Mesenchymal stem cell (in vitro differentiated cells and primary cell): Measurements from ENCODE around the gene NUTM2D.
A peak's percentile ranks its signal among the peaks of the same experiment; 100 is the strongest.
"Not testable (repeated sequence)": the region's sequence is repeated elsewhere in the genome, so short reads cannot be mapped to it uniquely, and the experiment has no call there.

Experiments
- DNase-seq: peaks from one replicate; pipeline ENCODE4 v3.0.0-alpha.2; 2013
- H2AFZ ChIP-seq: one replicate; pipeline ENCODE4 v1.6.1; 2013; ENCODE audit warnings: low read depth, mild to moderate bottlenecking, control low read depth, inconsistent platforms, low read length, moderate library complexity
- H2AK5ac ChIP-seq: 2 replicates; pipeline ENCODE4 v1.6.1; 2013; ENCODE audit warnings: low read length, moderate library complexity, mild to moderate bottlenecking, inconsistent platforms; ENCODE audit not compliant: severe bottlenecking
- H2BK120ac ChIP-seq: one replicate; pipeline ENCODE4 v1.6.1; 2013; ENCODE audit warnings: low read depth, mild to moderate bottlenecking, inconsistent platforms, low read length, moderate library complexity
- H2BK12ac ChIP-seq, 2 experiments: one replicate each; pipeline ENCODE4 v1.6.1; 2013; ENCODE audit warnings: inconsistent platforms in 2 of 2, low read length in 2 of 2, mild to moderate bottlenecking in 2 of 2, moderate library complexity in 2 of 2, control low read depth in 1 of 2
- H2BK15ac ChIP-seq: one replicate; pipeline ENCODE4 v1.6.1; 2013; ENCODE audit warnings: mild to moderate bottlenecking, low read depth, inconsistent platforms; ENCODE audit not compliant: poor library complexity, severe bottlenecking
- H2BK5ac ChIP-seq: 2 replicates; pipeline ENCODE4 v1.6.1; 2013; ENCODE audit warnings: low read depth, mild to moderate bottlenecking, low read length, control low read depth, inconsistent platforms; ENCODE audit not compliant: poor library complexity, severe bottlenecking
- H3K14ac ChIP-seq, 2 experiments: one replicate each; pipeline ENCODE4 v1.6.1; 2013; ENCODE audit warnings: inconsistent platforms in 2 of 2, low read length in 2 of 2, control low read depth in 1 of 2, mild to moderate bottlenecking in 1 of 2, moderate library complexity in 1 of 2
- H3K18ac ChIP-seq, 2 experiments: one replicate each; pipeline ENCODE4 v1.6.1; 2013; ENCODE audit warnings: inconsistent platforms in 2 of 2, low read length in 2 of 2, control low read depth in 1 of 2, low read depth in 1 of 2, mild to moderate bottlenecking in 1 of 2
- H3K23ac ChIP-seq, 2 experiments: one replicate each; pipeline ENCODE4 v1.6.1; 2013; ENCODE audit warnings: inconsistent platforms in 2 of 2, low read length in 2 of 2, mild to moderate bottlenecking in 2 of 2, moderate library complexity in 2 of 2, control low read depth in 1 of 2
- H3K27ac ChIP-seq: 2 replicates; pipeline ENCODE4 v1.5.1; 2013; ENCODE audit warnings: mild to moderate bottlenecking, moderate library complexity, low read length, control low read depth, inconsistent platforms; ENCODE audit not compliant: poor library complexity, severe bottlenecking
- H3K27me3 ChIP-seq, 2 experiments: 2 replicates each; pipeline versions ENCODE4 v1.6.1 to v1.7.0; 2013; ENCODE audit warnings: low read length in 2 of 2, mild to moderate bottlenecking in 2 of 2, moderate library complexity in 2 of 2, control low read depth in 1 of 2, inconsistent platforms in 1 of 2; ENCODE audit not compliant: control insufficient read depth in 1 of 2, insufficient read depth in 1 of 2
- H3K36me3 ChIP-seq, 2 experiments: 2 replicates each; pipeline versions ENCODE4 v1.6.1 to v1.7.0; 2013; ENCODE audit warnings: low read length in 2 of 2, control low read depth in 1 of 2, inconsistent platforms in 1 of 2, low read depth in 1 of 2, mild to moderate bottlenecking in 1 of 2; ENCODE audit not compliant: insufficient read depth in 2 of 2, control insufficient read depth in 1 of 2
- H3K4ac ChIP-seq, 2 experiments: one replicate each; pipeline ENCODE4 v1.6.1; 2013; ENCODE audit warnings: inconsistent platforms in 2 of 2, low read length in 2 of 2, mild to moderate bottlenecking in 2 of 2, moderate library complexity in 2 of 2, control low read depth in 1 of 2, low read depth in 1 of 2
- H3K4me1 ChIP-seq: 2 replicates; pipeline ENCODE4 v1.6.1; 2013; ENCODE audit warnings: low read depth, low read length, control low read depth; ENCODE audit not compliant: control insufficient read depth, insufficient read depth
- H3K4me2 ChIP-seq: 2 replicates; pipeline ENCODE4 v1.6.1; 2013; ENCODE audit warnings: low read length, mild to moderate bottlenecking, inconsistent platforms; ENCODE audit not compliant: poor library complexity, severe bottlenecking
- H3K4me3 ChIP-seq, 2 experiments: 2 replicates each; pipeline versions ENCODE4 v1.5.1 to v1.7.0; 2013; ENCODE audit warnings: low read length in 2 of 2, mild to moderate bottlenecking in 2 of 2, control low read depth in 1 of 2, low read depth in 1 of 2; ENCODE audit not compliant: insufficient read depth in 1 of 2
- H3K79me1 ChIP-seq: replicated peaks from 2 replicates; pipeline ENCODE4 v1.6.1; 2013; ENCODE audit warnings: mild to moderate bottlenecking, control low read depth, low read length, inconsistent platforms; ENCODE audit not compliant: poor library complexity, severe bottlenecking
- H3K9ac ChIP-seq: 2 replicates; pipeline ENCODE4 v1.7.0; 2013; ENCODE audit warnings: mild to moderate bottlenecking, low read length, moderate library complexity
- H3K9me3 ChIP-seq: 2 replicates; pipeline ENCODE4 v1.7.0; 2013; ENCODE audit warnings: mild to moderate bottlenecking, low read length; ENCODE audit not compliant: control insufficient read depth
- H4K8ac ChIP-seq: one replicate; pipeline ENCODE4 v1.6.1; 2013; ENCODE audit warnings: inconsistent platforms, mild to moderate bottlenecking, low read length, moderate library complexity
- H4K91ac ChIP-seq: one replicate; pipeline ENCODE4 v1.6.1; 2013; ENCODE audit warnings: mild to moderate bottlenecking, low read length, inconsistent platforms
- WGBS: methylation state at CpG from one replicate; pipeline ENCODE4 v1.1.7; 2013; ENCODE audit warnings: mixed read lengths; 5-methylcytosine and 5-hydroxymethylcytosine counted together

The NUTM2D gene

GRCh38 chr10:87341546-87342142 lies 15.9 kb upstream of the NUTM2D start:
- not testable (repeated sequence) for H2AFZ ChIP-seq, H3K27ac ChIP-seq, H4K91ac ChIP-seq, H3K9me3 ChIP-seq, H3K14ac ChIP-seq, H3K36me3 ChIP-seq, H3K23ac ChIP-seq, H3K4ac ChIP-seq, DNase-seq, H2BK12ac ChIP-seq, H2BK5ac ChIP-seq, H3K4me1 ChIP-seq, H2BK120ac ChIP-seq, H2BK15ac ChIP-seq, H3K79me1 ChIP-seq, H2AK5ac ChIP-seq, H3K4me2 ChIP-seq, H3K18ac ChIP-seq, H3K27me3 ChIP-seq, H4K8ac ChIP-seq
- no CpG with 5 or more reads among the region's 54 CpGs for WGBS
- Histone ChIP-seq H3K9ac (peak overlapping the region; percentile 75), H3K4me3 (peak overlapping the region; percentile 64 to 70)

GRCh38 chr10:87342249-87342710 lies 15.3 kb upstream of the NUTM2D start:
- not testable (repeated sequence) for H2BK120ac ChIP-seq, H3K4me1 ChIP-seq, H2AK5ac ChIP-seq, H3K23ac ChIP-seq, H2BK12ac ChIP-seq, H3K4ac ChIP-seq, H3K9me3 ChIP-seq, H3K27me3 ChIP-seq, H3K36me3 ChIP-seq, H3K79me1 ChIP-seq, H2BK15ac ChIP-seq, H2AFZ ChIP-seq, H3K4me2 ChIP-seq, H2BK5ac ChIP-seq, H4K8ac ChIP-seq, H4K91ac ChIP-seq, H3K14ac ChIP-seq
- WGBS, result no CpG with 5 or more reads among the region's 43 CpGs
- H3K27ac ChIP-seq, result peak overlapping the region; percentile 62
- H3K9ac ChIP-seq, result peak overlapping the region; percentile 70
- H3K18ac ChIP-seq, result peak overlapping the region in 1 of 2 experiments; percentile 76
- DNase-seq, result peak; percentile 91
- peak overlapping the region; percentile 51 to 75 for H3K4me3 ChIP-seq

- H3K4ac ChIP-seq, H2BK15ac ChIP-seq, H4K91ac ChIP-seq, H2BK5ac ChIP-seq, H2BK120ac ChIP-seq, H3K4me2 ChIP-seq, H4K8ac ChIP-seq, H3K79me1 ChIP-seq, H3K4me1 ChIP-seq, H2AK5ac ChIP-seq, H3K14ac ChIP-seq, H3K27ac ChIP-seq, H2AFZ ChIP-seq, H3K9me3 ChIP-seq, H3K23ac ChIP-seq, H3K18ac ChIP-seq, H3K36me3 ChIP-seq, H3K27me3 ChIP-seq, H2BK12ac ChIP-seq: not testable (repeated sequence)
- DNase-seq, result peak; percentile 80
- no CpG with 5 or more reads among the region's 65 CpGs for WGBS
- peak overlapping the region; percentile 54 to 64 for H3K4me3 ChIP-seq
- H3K9ac ChIP-seq, result peak overlapping the region; percentile 70
These were observed 14.8 kb upstream of the NUTM2D start for GRCh38 chr10:87342711-87343258.

- not testable (repeated sequence) for H3K14ac ChIP-seq, H3K4me3 ChIP-seq, H3K9ac ChIP-seq, H2BK15ac ChIP-seq, H3K9me3 ChIP-seq, H3K4me1 ChIP-seq, H2BK120ac ChIP-seq, H3K4me2 ChIP-seq, H4K8ac ChIP-seq, H3K27ac ChIP-seq, H2BK12ac ChIP-seq, H2AFZ ChIP-seq, H3K36me3 ChIP-seq, H3K18ac ChIP-seq, H3K79me1 ChIP-seq, H2AK5ac ChIP-seq, H3K4ac ChIP-seq, DNase-seq, H3K23ac ChIP-seq, H3K27me3 ChIP-seq, H2BK5ac ChIP-seq, H4K91ac ChIP-seq
- WGBS, result no CpG with 5 or more reads among the region's 1 CpG
These were observed 11.8 kb upstream of the NUTM2D start for GRCh38 chr10:87345743-87346142.
